H1 (cell line): ENCODE results near the gene OSGEPL1. TPM values are rescaled to one million over a fixed set of nuclear protein-coding genes. Genes with fewer than 3 reads are reported as not detected.

ENCODE experiments used
- CTCF ChIA-PET: fragments of 300-600 bp; sonication (Branson Sonifier 250); formaldehyde crosslinking; loops from one replicate; lab custom pipeline; 2021; ENCODE audit not compliant: partially characterized antibody; lab: Charles Lee
- POLR2A ChIA-PET: fragments of 300-600 bp; sonication (Branson Sonifier 250); formaldehyde crosslinking; loops from one replicate; lab custom pipeline; 2021; ENCODE audit warnings: inconsistent platforms; ENCODE audit not compliant: partially characterized antibody; lab: Charles Lee
- DNase-seq, 2 experiments: peaks; one replicate each; pipeline versions ENCODE4 v3.0.0 to v3.0.0-alpha.2; 2010 to 2022; ENCODE audit warnings: low spot score in 2 of 2, low read depth in 1 of 2, mixed read lengths in 1 of 2
- FAIRE-seq: peaks from 2 replicates; lab custom pipeline; 2011; peaks lifted over from hg19 to GRCh38; lab: Jason Lieb, UNC
- H2AFZ ChIP-seq: 2 replicates; pipeline ENCODE4 v1.8.1; 2012; ENCODE audit warnings: low read length, inconsistent platforms
- H2AK5ac ChIP-seq: 2 replicates; pipeline ENCODE4 v1.6.1; 2013; ENCODE audit warnings: low read depth, low read length
- H2BK120ac ChIP-seq: replicated peaks from 2 replicates; pipeline ENCODE3; 2013; ENCODE audit warnings: low read depth, low read length, inconsistent platforms
- H2BK12ac ChIP-seq: 2 replicates; pipeline ENCODE4 v1.6.1; 2013; ENCODE audit warnings: low read depth, low read length
- H2BK15ac ChIP-seq: 2 replicates; pipeline ENCODE4 v1.6.1; 2013; ENCODE audit warnings: low read length
- H2BK20ac ChIP-seq: 2 replicates; pipeline ENCODE4 v1.6.1; 2013; ENCODE audit warnings: low read length
- H2BK5ac ChIP-seq: 2 replicates; pipeline ENCODE4 v1.6.1; 2013; ENCODE audit warnings: low read depth, low read length
- H3K14ac ChIP-seq: 2 replicates; pipeline ENCODE4 v1.6.1; 2013; ENCODE audit warnings: inconsistent platforms; ENCODE audit not compliant: insufficient read length
- H3K18ac ChIP-seq: 2 replicates; pipeline ENCODE4 v1.6.1; 2013; ENCODE audit warnings: low read length; ENCODE audit errors: extremely low read depth
- H3K23ac ChIP-seq: 2 replicates; pipeline ENCODE4 v1.6.1; 2013; ENCODE audit warnings: inconsistent platforms; ENCODE audit not compliant: insufficient read length
- H3K23me2 ChIP-seq: 2 replicates; pipeline ENCODE4 v1.6.1; 2013; ENCODE audit warnings: low read depth, low read length
- H3K27ac ChIP-seq: 2 replicates; pipeline ENCODE4 v1.6.1; 2011; ENCODE audit warnings: low read depth, low read length, inconsistent platforms
- H3K27me3 ChIP-seq, 4 experiments: replicated peaks in 1 of 4; 1 replicate in 1 of 4; 2 replicates in 3 of 4; pipeline versions ENCODE4 v1.6.1 to v1.8.1; 2011 to 2013; ENCODE audit warnings: low read length in 3 of 4, mild to moderate bottlenecking in 3 of 4, inconsistent platforms in 2 of 4, mixed read lengths in 2 of 4, moderate library complexity in 1 of 4; ENCODE audit not compliant: control insufficient read depth in 3 of 4, insufficient read depth in 3 of 4; ENCODE audit errors: extremely low read depth in 1 of 4
- H3K36me3 ChIP-seq, 4 experiments: 2 replicates each; pipeline versions ENCODE4 v1.6.1 to v1.8.1; 2011 to 2013; ENCODE audit warnings: mild to moderate bottlenecking in 4 of 4, low read length in 3 of 4, moderate library complexity in 2 of 4, control low read depth in 1 of 4, inconsistent platforms in 1 of 4; ENCODE audit not compliant: insufficient read depth in 4 of 4, control insufficient read depth in 2 of 4
- H3K4ac ChIP-seq: replicated peaks from 2 replicates; pipeline ENCODE3; 2013; ENCODE audit warnings: low read length, low read depth, mixed read lengths, inconsistent platforms; ENCODE audit not compliant: insufficient read length
- H3K4me1 ChIP-seq, 4 experiments: replicated peaks in 1 of 4; 1 replicate in 1 of 4; 2 replicates in 3 of 4; pipeline versions ENCODE4 v1.6.1 to v1.8.1; 2011 to 2013; ENCODE audit warnings: low read length in 3 of 4, inconsistent platforms in 2 of 4, mixed read lengths in 1 of 4; ENCODE audit not compliant: insufficient read depth in 4 of 4, control insufficient read depth in 3 of 4
- H3K4me2 ChIP-seq, 2 experiments: 2 replicates each; pipeline versions ENCODE4 v1.6.1 to v1.8.1; 2011 to 2013; ENCODE audit warnings: low read depth in 2 of 2, low read length in 2 of 2, control low read depth in 1 of 2, inconsistent platforms in 1 of 2, mild to moderate bottlenecking in 1 of 2; ENCODE audit not compliant: insufficient read depth in 1 of 2
- H3K4me3 ChIP-seq, 4 experiments: fragments of 200-600, 300-600 bp in 1 of 4; sonication (generic), shearing (Covaris generic), sonication (Bioruptor Twin) in 1 of 4; 2 replicates each; pipeline versions ENCODE4 v1.5.1 to v1.8.1; 2011 to 2016; ENCODE audit warnings: low read length in 4 of 4, low read depth in 3 of 4, control low read depth in 2 of 4, inconsistent platforms in 2 of 4, mild to moderate bottlenecking in 2 of 4, mixed read lengths in 1 of 4, moderate library complexity in 1 of 4; ENCODE audit not compliant: insufficient read depth in 2 of 4; ENCODE audit errors: extremely low read depth in 1 of 4
- H3K56ac ChIP-seq: replicated peaks from 2 replicates; pipeline ENCODE3; 2013; ENCODE audit warnings: low read depth, mild to moderate bottlenecking, mixed read lengths, low read length, inconsistent platforms; ENCODE audit not compliant: insufficient read length
- H3K79me1 ChIP-seq: 2 replicates; pipeline ENCODE4 v1.6.1; 2013; ENCODE audit warnings: low read depth, low read length, control low read depth
- H3K79me2 ChIP-seq, 2 experiments: 2 replicates each; pipeline versions ENCODE4 v1.6.1 to v1.8.1; 2012 to 2013; ENCODE audit warnings: low read length in 2 of 2, mild to moderate bottlenecking in 2 of 2, inconsistent platforms in 1 of 2; ENCODE audit not compliant: insufficient read depth in 2 of 2, control insufficient read depth in 1 of 2
- H3K9ac ChIP-seq, 4 experiments: replicated peaks in 1 of 4; 1 replicate in 1 of 4; 2 replicates in 3 of 4; pipeline versions ENCODE4 v1.6.1 to v1.8.1; 2011 to 2013; ENCODE audit warnings: low read depth in 3 of 4, low read length in 3 of 4, control low read depth in 2 of 4, mild to moderate bottlenecking in 2 of 4, moderate library complexity in 2 of 4, inconsistent platforms in 1 of 4; ENCODE audit errors: extremely low read depth in 1 of 4
- H3K9me3 ChIP-seq, 2 experiments: 2 replicates each; pipeline versions ENCODE4 v1.6.1 to v1.8.1; 2012 to 2013; ENCODE audit warnings: mild to moderate bottlenecking in 2 of 2, moderate library complexity in 2 of 2, control low read depth in 1 of 2, inconsistent platforms in 1 of 2, low read depth in 1 of 2, low read length in 1 of 2, mixed read lengths in 1 of 2; ENCODE audit not compliant: insufficient read depth in 2 of 2
- H4K20me1 ChIP-seq, 2 experiments: replicated peaks in 1 of 2; 2 replicates each; pipeline versions ENCODE3 to v1.8.1; 2011 to 2013; ENCODE audit warnings: inconsistent platforms in 2 of 2, low read length in 2 of 2, mild to moderate bottlenecking in 1 of 2; ENCODE audit not compliant: insufficient read depth in 2 of 2, control insufficient read depth in 1 of 2
- H4K5ac ChIP-seq: 2 replicates; pipeline ENCODE4 v1.6.1; 2013; ENCODE audit warnings: low read length, low read depth, mixed read lengths, inconsistent platforms; ENCODE audit not compliant: insufficient read length
- H4K8ac ChIP-seq: 2 replicates; pipeline ENCODE4 v1.8.0; 2013; ENCODE audit warnings: mild to moderate bottlenecking, moderate library complexity, low read length, inconsistent platforms; ENCODE audit not compliant: insufficient read depth; ENCODE audit errors: extremely low read depth
- H4K91ac ChIP-seq: replicated peaks from 2 replicates; pipeline ENCODE3; 2013; ENCODE audit warnings: low read length, mixed read lengths, inconsistent platforms; ENCODE audit not compliant: insufficient read length
- ATF3 ChIP-seq: IDR thresholded peaks from 2 replicates; pipeline ENCODE4 v1.6.1; 2011; ENCODE audit warnings: low read depth, mild to moderate bottlenecking, low read length; ENCODE audit not compliant: insufficient read depth
- CBX5 ChIP-seq: fragments of 300-800, 300-1000 bp; sonication (generic); IDR thresholded peaks from 2 replicates; pipeline ENCODE4 v1.7.1; 2016; ENCODE audit warnings: antibody characterized with exemption, low read length, low read depth
- KDM4A ChIP-seq: IDR thresholded peaks from one replicate; pipeline ENCODE4 v1.7.1; 2012; ENCODE audit warnings: low read depth, mild to moderate bottlenecking, moderate library complexity, low read length, inconsistent platforms; ENCODE audit not compliant: severe bottlenecking
- RFX5 ChIP-seq: IDR thresholded peaks from 2 replicates; pipeline ENCODE4 v1.6.1; 2011; ENCODE audit warnings: low read depth, low read length, improper control_type of control experiment, borderline replicate concordance
- SAP30 ChIP-seq: fragments of 300-600 bp; sonication (generic); IDR thresholded peaks from 2 replicates; pipeline ENCODE4 v1.7.1; 2012; ENCODE audit warnings: low read length, moderate library complexity, mild to moderate bottlenecking, inconsistent platforms; ENCODE audit not compliant: insufficient read depth, insufficient replicate concordance
- SP2 ChIP-seq: IDR thresholded peaks from 2 replicates; pipeline ENCODE4 v1.6.1; 2012; ENCODE audit warnings: mild to moderate bottlenecking, low read length, inconsistent platforms
- WGBS, 2 experiments: shearing (Covaris generic) in 1 of 2; methylation state at CpG; one replicate each; pipeline versions ENCODE4 v1.1.6 to v1.1.7; 2013 to 2015; ENCODE audit warnings: low lambda C conversion rate in 2 of 2, mixed read lengths in 2 of 2, inconsistent platforms in 1 of 2, low coverage in 1 of 2, missing lambda C conversion rate in 1 of 2; ENCODE audit not compliant: insufficient replicate concordance in 2 of 2, insufficient coverage in 1 of 2, insufficient read length in 1 of 2; ENCODE audit errors: extremely low coverage in 1 of 2, missing lambda C conversion rate in 1 of 2; 5-methylcytosine and 5-hydroxymethylcytosine counted together
- polyA plus RNA-seq, 7 experiments: library from polyadenylated mRNA; depleted of rRNA in 3 of 7; stranded (reverse) in 5 of 7; unstranded in 2 of 7; fragments of >200 nt in 5 of 7; fragments of 200-250 nt in 2 of 7; gene quantifications; 1 replicate in 5 of 7; 2 replicates in 1 of 7; 4 replicates in 1 of 7; pipeline versions ENCODE4 v1.2.1 to v1.2.3, GENCODE V29; 2011 to 2013; ENCODE audit warnings: missing spikeins in 2 of 7, mixed read lengths in 2 of 7
- total RNA-seq: library from RNA; stranded (reverse); fragmentation: NEBNext Ultra II Directional; extraction: Animal tissue kit (Norgen Biotek cat#: 25700); gene quantifications from 2 replicates; pipeline ENCODE4 v1.2.1, GENCODE V29; 2021

OSGEPL1 gene
- total and polyA plus RNA-seq, 2 of the 8 experiments (the other 6 are each of a cell fraction or from before 2014, with no cell fraction given): 7.1 to 15.7 TPM

- Histone ChIP-seq H3K4me3 (no peak overlapping the region), H3K4me2 (no peak overlapping the region), H2BK12ac (no peak overlapping the region), H2BK120ac (no peak overlapping the region), H3K79me2 (peaks cover 0 to 20% of the 10 kb centered on the region in 2 experiments; a peak in 2 of 4 replicates), H3K27me3 (no peaks in the 10 kb centered on the region), H2AFZ (no peak overlapping the region), H3K18ac (no peak overlapping the region), H2AK5ac (no peak overlapping the region), H3K4ac (no peak overlapping the region), H4K8ac (no peak overlapping the region), H2BK15ac (no peak overlapping the region), H3K23ac (no peak overlapping the region), H4K20me1 (peaks cover 0 to 3% of the 10 kb centered on the region in 2 experiments), H3K23me2 (no peaks in the 10 kb centered on the region), H3K36me3 (peaks cover 2 to 30% (median 8%) of the 10 kb centered on the region in 4 experiments; a peak in 5 of 8 replicates), H4K91ac (no peak overlapping the region), H3K56ac (no peak overlapping the region), H2BK5ac (no peak overlapping the region), H3K79me1 (no peaks in the 10 kb centered on the region), H2BK20ac (no peak overlapping the region), H3K4me1 (no peaks in the 10 kb centered on the region), H3K9me3 (no peaks in the 10 kb centered on the region), H4K5ac (no peak overlapping the region), H3K27ac (no peak overlapping the region), H3K9ac (no peak overlapping the region), H3K14ac (no peak overlapping the region)
- TF ChIP-seq SAP30 (no peak), RFX5 (no peak), SP2 (no peak), ATF3 (no peak), KDM4A (no peak), CBX5 (no peak)
- POLR2A ChIA-PET: no interaction called here
- DNase-seq (no peak), FAIRE-seq (no peak)
- CTCF ChIA-PET: no interaction called here
- 92% methylated on average over 3 of the region's 3 CpGs; no CpG with 5 or more reads in 1 of the 2 experiments for WGBS, 2 experiments
Observed at GRCh38 chr2:189803431-189803830, 40.8 kb upstream of the OSGEPL1 start.
